DND-41 (cell line): Measurements from ENCODE around the gene NTM.

Experiments
- CTCF ChIP-seq: IDR thresholded peaks from 2 replicates; pipeline ENCODE4 v1.5.1; 2012; ENCODE audit warnings: borderline replicate concordance, low read length, moderate library complexity, mild to moderate bottlenecking; ENCODE audit not compliant: poor library complexity, severe bottlenecking; ENCODE audit errors: extremely low read depth
- EZH2 ChIP-seq: IDR thresholded peaks from 3 replicates; pipeline ENCODE4 v1.6.1; 2012; ENCODE audit warnings: borderline replicate concordance, low read depth, mild to moderate bottlenecking, moderate library complexity, low read length, inconsistent platforms; ENCODE audit not compliant: severe bottlenecking

- TF ChIP-seq CTCF (no peak), EZH2 (no peak)
Observed at GRCh38 chr11:131965504-131965903, 595.1 kb downstream of the NTM start.
